22Rv1 (cell line): ENCODE results near the gene PHRF1.

Source experiments
- H3K27ac ChIP-seq: fragments of 450-650 bp; 2 replicates; pipeline ENCODE4 v1.5.1; 2017
- CTCF ChIP-seq: fragments of 450-650 bp; IDR thresholded peaks from 2 replicates; pipeline ENCODE4 v1.5.1; 2017; ENCODE audit warnings: mild to moderate bottlenecking
- ZFX ChIP-seq: fragments of 450-650 bp; IDR thresholded peaks from 2 replicates; pipeline ENCODE4 v1.6.1; 2017; ENCODE audit warnings: antibody characterized with exemption, borderline replicate concordance

Gene PHRF1

GRCh38 chr11:655036-655726, 78.9 kb downstream of the PHRF1 start:
- TF ChIP-seq ZFX (no peak), CTCF (no peak)
- H3K27ac ChIP-seq = peak overlapping the region; percentile 42

GRCh38 chr11:656426-656825, 80.2 kb downstream of the PHRF1 start:
- H3K27ac ChIP-seq = 0 out of 2 replicates have a peak overlapping the region, but pooled peaks have one; percentile 42

GRCh38 chr11:656866-657265, 80.6 kb downstream of the PHRF1 start:
- no peak overlapping the region for H3K27ac ChIP-seq
- TF ChIP-seq CTCF (no peak), ZFX (no peak)

More at GRCh38 chr11:656426-656825, 80.2 kb downstream of the PHRF1 start:
- TF ChIP-seq CTCF (no peak), ZFX (no peak)

- H3K27ac ChIP-seq = no peak overlapping the region
- TF ChIP-seq CTCF (no peak), ZFX (no peak)
Observed at GRCh38 chr11:657691-658126, 81.4 kb downstream of the PHRF1 start.

GRCh38 chr11:659532-660085, 83.3 kb downstream of the PHRF1 start:
- no peak for TF ChIP-seq ZFX
- no peak for TF ChIP-seq CTCF

GRCh38 chr11:660281-660680, 84.0 kb downstream of the PHRF1 start:
- no peak overlapping the region for H3K27ac ChIP-seq
- TF ChIP-seq ZFX (no peak), CTCF (no peak)

More at GRCh38 chr11:659532-660085, 83.3 kb downstream of the PHRF1 start:
- H3K27ac ChIP-seq = no peak overlapping the region

GRCh38 chr11:660681-661444, 84.6 kb downstream of the PHRF1 start:
- no peak for TF ChIP-seq ZFX
- TF ChIP-seq CTCF = no peak

More at GRCh38 chr11:660681-661444, 84.6 kb downstream of the PHRF1 start:
- H3K27ac ChIP-seq = no peak overlapping the region
